HEK293 (cell line): ENCODE data around the gene SMCP.

Experiments
- KLF1 ChIP-seq: fragments of 450-650 bp; formaldehyde crosslinking; IDR thresholded peaks from 2 replicates; pipeline ENCODE4 v1.5.1; 2016; ENCODE audit warnings: missing biosample characterization, missing genetic modification characterization
- MYNN ChIP-seq: fragments of 450-650 bp; formaldehyde crosslinking; IDR thresholded peaks from 2 replicates; pipeline ENCODE4 v1.5.1; 2016; ENCODE audit warnings: missing biosample characterization, missing genetic modification characterization, borderline replicate concordance
- PATZ1 ChIP-seq: fragments of 450-650 bp; formaldehyde crosslinking; IDR thresholded peaks from 2 replicates; pipeline ENCODE4 v1.5.1; 2016; ENCODE audit warnings: missing biosample characterization, missing genetic modification characterization
- SETDB1 ChIP-seq: IDR thresholded peaks from one replicate; pipeline ENCODE4 v1.6.1; 2017; ENCODE audit warnings: mild to moderate bottlenecking, low read length, moderate library complexity, mixed read lengths; ENCODE audit not compliant: insufficient read length
- ZNF24 ChIP-seq: fragments of 450-650 bp; formaldehyde crosslinking; IDR thresholded peaks from 2 replicates; pipeline ENCODE4 v1.5.1; 2016; ENCODE audit warnings: missing biosample characterization, missing genetic modification characterization
- TF ChIP-seq, protein P1 (sequence below): fragments of 450-650 bp; formaldehyde crosslinking; IDR thresholded peaks from 2 replicates; pipeline ENCODE4 v1.5.1; 2016; ENCODE audit warnings: missing biosample characterization, missing genetic modification characterization

DNA sequence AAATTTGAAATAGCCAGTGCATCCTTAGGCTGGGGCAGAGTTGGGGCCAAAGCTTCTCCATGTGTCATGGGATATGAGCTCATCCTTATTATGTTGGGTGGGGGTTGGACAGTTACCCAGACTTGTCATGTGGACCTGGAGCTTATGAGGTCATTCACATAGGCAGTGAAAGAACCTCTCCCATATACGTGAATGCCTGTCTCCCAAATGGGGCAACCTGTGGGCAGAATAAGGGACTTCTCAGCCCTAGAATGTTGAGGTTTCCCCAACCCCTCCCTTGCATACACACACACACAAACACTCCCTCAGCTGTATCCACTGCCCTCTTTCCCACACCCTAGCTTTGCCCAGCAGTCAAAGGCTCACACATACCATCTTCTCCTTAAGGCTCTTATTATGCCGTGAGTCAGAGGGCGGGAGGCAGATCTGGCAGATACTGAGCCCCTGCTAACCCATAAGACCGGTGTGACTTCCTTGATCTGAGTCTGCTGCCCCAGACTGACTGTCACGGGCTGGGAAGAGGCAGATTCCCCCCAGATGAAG lies 28.0 kb downstream of the SMCP start:
- TF ChIP-seq ZNF24 (tag by site-specific recombination) (no peak), MYNN (no peak), SETDB1 (no peak), PATZ1 (tag by site-specific recombination) (no peak), KLF1 (no peak)
- TF ChIP-seq, protein P1, sequence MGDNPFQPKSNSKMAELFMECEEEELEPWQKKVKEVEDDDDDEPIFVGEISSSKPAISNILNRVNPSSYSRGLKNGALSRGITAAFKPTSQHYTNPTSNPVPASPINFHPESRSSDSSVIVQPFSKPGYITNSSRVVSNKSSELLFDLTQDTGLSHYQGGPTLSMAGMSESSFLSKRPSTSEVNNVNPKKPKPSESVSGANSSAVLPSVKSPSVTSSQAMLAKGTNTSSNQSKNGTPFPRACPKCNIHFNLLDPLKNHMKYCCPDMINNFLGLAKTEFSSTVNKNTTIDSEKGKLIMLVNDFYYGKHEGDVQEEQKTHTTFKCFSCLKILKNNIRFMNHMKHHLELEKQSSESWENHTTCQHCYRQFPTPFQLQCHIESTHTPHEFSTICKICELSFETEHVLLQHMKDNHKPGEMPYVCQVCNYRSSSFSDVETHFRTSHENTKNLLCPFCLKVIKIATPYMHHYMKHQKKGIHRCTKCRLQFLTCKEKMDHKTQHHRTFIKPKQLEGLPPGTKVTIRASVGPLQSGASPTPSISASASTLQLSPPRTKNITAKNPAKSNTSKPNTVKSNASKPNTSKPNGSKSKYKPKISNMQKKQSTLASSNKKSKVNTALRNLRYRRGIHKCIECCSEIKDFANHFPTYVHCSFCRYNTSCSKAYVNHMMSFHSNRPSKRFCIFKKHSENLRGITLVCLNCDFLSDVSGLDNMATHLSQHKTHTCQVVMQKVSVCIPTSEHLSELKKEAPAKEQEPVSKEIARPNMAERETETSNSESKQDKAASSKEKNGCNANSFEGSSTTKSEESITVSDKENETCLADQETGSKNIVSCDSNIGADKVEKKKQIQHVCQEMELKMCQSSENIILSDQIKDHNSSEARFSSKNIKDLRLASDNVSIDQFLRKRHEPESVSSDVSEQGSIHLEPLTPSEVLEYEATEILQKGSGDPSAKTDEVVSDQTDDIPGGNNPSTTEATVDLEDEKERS = no peak
